Stimulated activated CD8-positive, alpha-beta memory T cell treated with anti-CD3 and anti-CD28 coated beads, Interleukin-2, amount 100 ng/mL, for 48 hours (primary cell): ENCODE data around the gene ZKSCAN1.
"Not testable (repeated sequence)": the region's sequence is repeated elsewhere in the genome, so short reads cannot be mapped to it uniquely, and the experiment has no call there.

Experiments
- DNase-seq, 2 donors: peaks; one replicate each; pipeline ENCODE4 v3.0.0-alpha.2; 2020; ENCODE audit warnings: low read depth in 2 of 2

The ZKSCAN1 gene

GRCh38 chr7:100015232-100016214, at the start of gene ZKSCAN1:
TSS of gene ZKSCAN1 (plus strand) at chr7:100015596. CDS start at chr7:100023507, 7,911 bp downstream.
- peak; percentile 72 to 74 for DNase-seq

- DNase-seq, result no peak
Observed at GRCh38 chr7:99969298-99969697, 46.1 kb upstream of the ZKSCAN1 start.

- DNase-seq, result not testable (repeated sequence)
Observed at GRCh38 chr7:99969813-99970212, 45.6 kb upstream of the ZKSCAN1 start.

GRCh38 chr7:99971242-99971641, 44.2 kb upstream of the ZKSCAN1 start:
- DNase-seq, result no peak

- DNase-seq, result not testable (repeated sequence)
Observed at GRCh38 chr7:99973817-99974216, 41.6 kb upstream of the ZKSCAN1 start.

GRCh38 chr7:99974681-99975080, 40.7 kb upstream of the ZKSCAN1 start:
- DNase-seq, result no peak

GRCh38 chr7:99975782-99976521, 39.4 kb upstream of the ZKSCAN1 start, which contains the start of gene AZGP1:
TSS of gene AZGP1 (minus strand) at chr7:99976031. CDS start at chr7:99976020, 11 bp downstream.
- DNase-seq, result no peak

- no peak for DNase-seq
Observed at GRCh38 chr7:99976626-99977025, 38.8 kb upstream of the ZKSCAN1 start.

- peak; percentile 29 to 56 for DNase-seq
Observed at GRCh38 chr7:99979814-99980225, 35.6 kb upstream of the ZKSCAN1 start.

- DNase-seq, result not testable (repeated sequence)
Observed at GRCh38 chr7:99980448-99980872, 34.9 kb upstream of the ZKSCAN1 start.

GRCh38 chr7:99981066-99981465, 34.3 kb upstream of the ZKSCAN1 start:
- not testable (repeated sequence) for DNase-seq

- no peak for DNase-seq
Observed at GRCh38 chr7:99984593-99984992, 30.8 kb upstream of the ZKSCAN1 start.

GRCh38 chr7:99987306-99987705, 28.1 kb upstream of the ZKSCAN1 start:
- not testable (repeated sequence) for DNase-seq

GRCh38 chr7:99987846-99988245, 27.6 kb upstream of the ZKSCAN1 start:
- no peak for DNase-seq

GRCh38 chr7:99990460-99990852, 24.9 kb upstream of the ZKSCAN1 start:
- no peak for DNase-seq

GRCh38 chr7:99991543-99991942, 23.9 kb upstream of the ZKSCAN1 start:
- DNase-seq, result not testable (repeated sequence)

GRCh38 chr7:99992330-99993038, 22.9 kb upstream of the ZKSCAN1 start:
- no peak for DNase-seq

GRCh38 chr7:99994819-99995218, 20.6 kb upstream of the ZKSCAN1 start:
- no peak for DNase-seq

GRCh38 chr7:99996755-99997544, 18.4 kb upstream of the ZKSCAN1 start:
- no peak for DNase-seq

GRCh38 chr7:99997545-99998137, 17.8 kb upstream of the ZKSCAN1 start:
- DNase-seq, result peak; percentile 52 to 58
